ENCODE data around the gene AVEN.
"Not testable (repeated sequence)": the region's sequence is repeated elsewhere in the genome, so short reads cannot be mapped to it uniquely, and the experiment has no call there.

Gene AVEN

GRCh38 chr15:34038871-34039789 is at the start of gene AVEN:
Gene AVEN (minus strand): TSS chr15:34039204. CDS start chr15:34039046, 158 bp downstream.
- DNase-seq (ENCODE audit: extremely low spot score, insufficient read length, low read depth) (peak; percentile 22), FAIRE-seq (no peak)

- DNase-seq (ENCODE audit: extremely low spot score, insufficient read length, low read depth) (no peak), FAIRE-seq (no peak)
Observed at GRCh38 chr15:34085746-34086145, 46.7 kb upstream of the AVEN start.

- no peak for FAIRE-seq
- DNase-seq (ENCODE audit: extremely low spot score, insufficient read length, low read depth), result no peak
Observed at GRCh38 chr15:34084086-34084485, 45.1 kb upstream of the AVEN start.

- DNase-seq (ENCODE audit: extremely low spot score, insufficient read length, low read depth) (no peak), FAIRE-seq (no peak)
Observed at GRCh38 chr15:34079904-34080303, 40.9 kb upstream of the AVEN start.

GRCh38 chr15:34078900-34079299 is 39.9 kb upstream of the AVEN start:
- DNase-seq (ENCODE audit: extremely low spot score, insufficient read length, low read depth) (no peak), FAIRE-seq (no peak)

GRCh38 chr15:34076785-34077184 is 37.8 kb upstream of the AVEN start:
- FAIRE-seq (no peak), DNase-seq (ENCODE audit: extremely low spot score, insufficient read length, low read depth) (no peak)

GRCh38 chr15:34070003-34070402 is 31.0 kb upstream of the AVEN start:
- DNase-seq (ENCODE audit: extremely low spot score, insufficient read length, low read depth) (no peak), FAIRE-seq (no peak)

- no peak for FAIRE-seq
- no peak for DNase-seq (ENCODE audit: extremely low spot score, insufficient read length, low read depth)
Observed at GRCh38 chr15:34065941-34066340, 26.9 kb upstream of the AVEN start.

GRCh38 chr15:34065261-34065660 is 26.3 kb upstream of the AVEN start:
- FAIRE-seq (no peak), DNase-seq (ENCODE audit: extremely low spot score, insufficient read length, low read depth) (no peak)

GRCh38 chr15:34064438-34064837 is 25.4 kb upstream of the AVEN start:
- FAIRE-seq (peak; percentile 5), DNase-seq (ENCODE audit: extremely low spot score, insufficient read length, low read depth) (no peak)

GRCh38 chr15:34059946-34060345 is 20.9 kb upstream of the AVEN start:
- no peak for DNase-seq (ENCODE audit: extremely low spot score, insufficient read length, low read depth)
- no peak for FAIRE-seq

- DNase-seq (ENCODE audit: extremely low spot score, insufficient read length, low read depth) (no peak), FAIRE-seq (no peak)
Observed at GRCh38 chr15:34059476-34059875, 20.5 kb upstream of the AVEN start.

GRCh38 chr15:34056911-34057310 is 17.9 kb upstream of the AVEN start:
- no peak for DNase-seq (ENCODE audit: extremely low spot score, insufficient read length, low read depth)
- no peak for FAIRE-seq

GRCh38 chr15:34055868-34056595 is 17.0 kb upstream of the AVEN start:
- no peak for FAIRE-seq
- no peak for DNase-seq (ENCODE audit: extremely low spot score, insufficient read length, low read depth)

- DNase-seq (ENCODE audit: extremely low spot score, insufficient read length, low read depth), result no peak
- FAIRE-seq, result no peak
Observed at GRCh38 chr15:34054081-34054707, 15.2 kb upstream of the AVEN start.

GRCh38 chr15:34050385-34050784 is 11.4 kb upstream of the AVEN start:
- DNase-seq (ENCODE audit: extremely low spot score, insufficient read length, low read depth); FAIRE-seq: not testable (repeated sequence)

- FAIRE-seq (no peak), DNase-seq (ENCODE audit: extremely low spot score, insufficient read length, low read depth) (no peak)
Observed at GRCh38 chr15:34049112-34049511, 10.1 kb upstream of the AVEN start.

GRCh38 chr15:34047893-34048775 is 9.1 kb upstream of the AVEN start:
- DNase-seq (ENCODE audit: extremely low spot score, insufficient read length, low read depth), result no peak
- no peak for FAIRE-seq

- FAIRE-seq (no peak), DNase-seq (ENCODE audit: extremely low spot score, insufficient read length, low read depth) (no peak)
Observed at GRCh38 chr15:34046471-34047145, 7.6 kb upstream of the AVEN start.

Data from GM18507 (cell line).